Colonic mucosa (tissue), 4 donors: Measurements from ENCODE around the gene GRK5. TPM values are rescaled to one million over a fixed set of nuclear protein-coding genes. Genes with fewer than 3 reads are reported as not detected.

Source experiments
- DNase-seq: peaks from one replicate; pipeline ENCODE4 v3.0.0-alpha.2; 2020
- H3K27ac ChIP-seq: fragments of 200-600 bp; one replicate; pipeline ENCODE4 v1.8.0; 2021
- H3K27me3 ChIP-seq: fragments of 200-600 bp; one replicate; pipeline ENCODE4 v1.8.0; 2021
- H3K36me3 ChIP-seq: fragments of 200-600 bp; one replicate; pipeline ENCODE4 v1.8.0; 2021
- H3K4me1 ChIP-seq: fragments of 200-600 bp; one replicate; pipeline ENCODE4 v1.8.0; 2021; ENCODE audit warnings: mild to moderate bottlenecking
- H3K4me3 ChIP-seq: fragments of 200-600 bp; one replicate; pipeline ENCODE4 v1.8.0; 2021
- H3K9ac ChIP-seq, 2 donors: one replicate each; pipeline ENCODE4 v1.7.0; 2013; ENCODE audit warnings: control low read depth in 2 of 2, low read depth in 2 of 2, low read length in 2 of 2
- H3K9me3 ChIP-seq: fragments of 200-600 bp; one replicate; pipeline ENCODE4 v1.8.0; 2021
- CTCF ChIP-seq: fragments of 200-600 bp; IDR thresholded peaks from one replicate; pipeline ENCODE4 v1.8.0; 2022; ENCODE audit warnings: antibody characterized with exemption, mild to moderate bottlenecking
- intact Hi-C: fragments of 100-400 bp; cut with DNase I; formaldehyde crosslinking; loops from one replicate; pipeline ENCODE4 v1.14.1; 2022
- total RNA-seq, 2 donors: library from RNA; stranded (reverse); fragmentation: NEBNext Ultra II Directional in 1 of 2; extraction: Animal tissue kit (Norgen Biotek cat#: 25700) in 1 of 2; gene quantifications; one replicate each; pipeline ENCODE4 v1.2.1, GENCODE V29; 2021
- donor health status: healthy.
- donor health status: DM: no; HTN: no; CAD: no.
- donor health status: DM: no; HTN: no; CAD: no.

Gene GRK5
- total RNA-seq, 2 donors from 2014 or later: 4.6 to 12.7 TPM

- intact Hi-C loops: no loop called here
- Histone ChIP-seq H3K4me3 (no peak overlapping the region), H3K4me1 (no peaks in the 10 kb centered on the region), H3K27me3 (no peaks in the 10 kb centered on the region), H3K27ac (no peak overlapping the region), H3K36me3 (no peaks in the 10 kb centered on the region), H3K9me3 (no peaks in the 10 kb centered on the region), H3K9ac (no peak overlapping the region)
- no peak for TF ChIP-seq CTCF
- no peak for DNase-seq
Measured at GRCh38 chr10:119365773-119366599, 158.6 kb downstream of the GRK5 start.

GRCh38 chr10:119367841-119368549, 160.6 kb downstream of the GRK5 start:
- intact Hi-C loops: no loop called here

GRCh38 chr10:119368581-119368980, 161.2 kb downstream of the GRK5 start:
- TF ChIP-seq CTCF: no peak
- Histone ChIP-seq H3K27ac (peak overlapping the region; percentile 41), H3K4me1 (no peaks in the 10 kb centered on the region), H3K36me3 (no peaks in the 10 kb centered on the region), H3K9ac (peak overlapping the region in 1 of 2 donors; percentile 30), H3K27me3 (no peaks in the 10 kb centered on the region), H3K4me3 (no peak overlapping the region), H3K9me3 (no peaks in the 10 kb centered on the region)
- intact Hi-C loops: no loop called here
- DNase-seq: no peak

More at GRCh38 chr10:119367841-119368549, 160.6 kb downstream of the GRK5 start:
- Histone ChIP-seq H3K9me3 (no peaks in the 10 kb centered on the region), H3K27ac (no peak overlapping the region), H3K4me1 (no peaks in the 10 kb centered on the region), H3K27me3 (no peaks in the 10 kb centered on the region), H3K36me3 (no peaks in the 10 kb centered on the region), H3K9ac (no peak overlapping the region), H3K4me3 (no peak overlapping the region)
- DNase-seq: no peak
- TF ChIP-seq CTCF: no peak

GRCh38 chr10:119368991-119369869, 161.9 kb downstream of the GRK5 start:
- no peaks in the 10 kb centered on the region for H3K9me3 ChIP-seq
- no peak for TF ChIP-seq CTCF
- no peaks in the 10 kb centered on the region for H3K36me3 ChIP-seq
- no peak for DNase-seq
- peak overlapping the region in 1 of 2 donors; percentile 8 for H3K9ac ChIP-seq
- intact Hi-C loops: no loop called here
- H3K4me3 ChIP-seq: no peak overlapping the region
- no peaks in the 10 kb centered on the region for H3K27me3 ChIP-seq
- H3K27ac ChIP-seq: peak overlapping the region; percentile 41
- no peaks in the 10 kb centered on the region for H3K4me1 ChIP-seq

GRCh38 chr10:119370111-119370741, 162.9 kb downstream of the GRK5 start:
- Histone ChIP-seq H3K9ac (peak overlapping the region; percentile 8 to 14), H3K9me3 (no peaks in the 10 kb centered on the region), H3K4me3 (no peak overlapping the region), H3K4me1 (no peaks in the 10 kb centered on the region), H3K27ac (peak overlapping the region; percentile 54), H3K36me3 (no peaks in the 10 kb centered on the region), H3K27me3 (no peaks in the 10 kb centered on the region)
- no peak for DNase-seq
- intact Hi-C loops: no loop called here
- TF ChIP-seq CTCF: no peak
